Thyroid gland (tissue), 4 donors: ENCODE results near the gene DISC1. TPM values are rescaled to one million over a fixed set of nuclear protein-coding genes. Genes with fewer than 3 reads are reported as not detected.

Experiments used
- DNase-seq, 2 donors: peaks; one replicate each; pipeline ENCODE4 v3.0.0-alpha.2; 2019
- H3K27ac ChIP-seq, 3 donors: fragments of 200-600 bp; sonication (generic); 1 replicate in 2 of 3; 2 replicates in 1 of 3; pipeline ENCODE4 v1.5.1; 2016 to 2019; ENCODE audit warnings: mild to moderate bottlenecking in 1 of 3, moderate library complexity in 1 of 3
- H3K27me3 ChIP-seq: fragments of 200-600 bp; sonication (generic); one replicate; pipeline ENCODE4 v1.5.1; 2019
- H3K36me3 ChIP-seq, 2 donors: fragments of 200-600 bp; sonication (generic); one replicate each; pipeline ENCODE4 v1.5.1; 2016 to 2019
- H3K4me1 ChIP-seq, 2 donors: fragments of 200-600 bp; sonication (generic); one replicate each; pipeline ENCODE4 v1.5.1; 2017 to 2019
- H3K4me3 ChIP-seq, 3 donors: fragments of 200-600 bp; sonication (generic); replicated peaks in 1 of 3; 1 replicate in 2 of 3; 2 replicates in 1 of 3; pipeline ENCODE4 v1.5.1; 2016; ENCODE audit warnings: mild to moderate bottlenecking in 1 of 3
- H3K9me3 ChIP-seq: fragments of 200-600 bp; sonication (generic); one replicate; pipeline ENCODE4 v1.5.1; 2017
- POLR2A ChIP-seq, 2 donors: fragments of 450-650 bp; IDR thresholded peaks; one replicate each; pipeline ENCODE4 v1.6.1; 2017; ENCODE audit warnings: antibody characterized with exemption in 2 of 2, mild to moderate bottlenecking in 2 of 2, moderate library complexity in 1 of 2
- WGBS, 2 donors: methylation state at CpG; one replicate each; pipeline ENCODE4 v1.1.5; 2017; 5-methylcytosine and 5-hydroxymethylcytosine counted together
- intact Hi-C: fragments of 100-400 bp; cut with DNase I; formaldehyde crosslinking; loops from one replicate; pipeline ENCODE4 v1.15.1; 2023
- total RNA-seq, 4 donors: library from RNA; depleted of rRNA; stranded (reverse); fragments of >200 nt; gene quantifications; one replicate each; pipeline ENCODE4 v1.2.3, GENCODE V29; 2016
- TF ChIP-seq, protein P1 (sequence below), 6 experiments: fragments of 200-600 bp in 3 of 6; fragments of 450-650 bp in 3 of 6; sonication (generic) in 3 of 6; IDR thresholded peaks; one replicate each; pipeline ENCODE4 v1.5.1; 2016 to 2019; ENCODE audit warnings: antibody characterized with exemption in 6 of 6, mild to moderate bottlenecking in 2 of 6, inconsistent platforms in 1 of 6, moderate library complexity in 1 of 6

DISC1 gene
- total RNA-seq, 4 donors from 2014 or later: 6.9 to 17.7 (median 9.8) TPM

DNA sequence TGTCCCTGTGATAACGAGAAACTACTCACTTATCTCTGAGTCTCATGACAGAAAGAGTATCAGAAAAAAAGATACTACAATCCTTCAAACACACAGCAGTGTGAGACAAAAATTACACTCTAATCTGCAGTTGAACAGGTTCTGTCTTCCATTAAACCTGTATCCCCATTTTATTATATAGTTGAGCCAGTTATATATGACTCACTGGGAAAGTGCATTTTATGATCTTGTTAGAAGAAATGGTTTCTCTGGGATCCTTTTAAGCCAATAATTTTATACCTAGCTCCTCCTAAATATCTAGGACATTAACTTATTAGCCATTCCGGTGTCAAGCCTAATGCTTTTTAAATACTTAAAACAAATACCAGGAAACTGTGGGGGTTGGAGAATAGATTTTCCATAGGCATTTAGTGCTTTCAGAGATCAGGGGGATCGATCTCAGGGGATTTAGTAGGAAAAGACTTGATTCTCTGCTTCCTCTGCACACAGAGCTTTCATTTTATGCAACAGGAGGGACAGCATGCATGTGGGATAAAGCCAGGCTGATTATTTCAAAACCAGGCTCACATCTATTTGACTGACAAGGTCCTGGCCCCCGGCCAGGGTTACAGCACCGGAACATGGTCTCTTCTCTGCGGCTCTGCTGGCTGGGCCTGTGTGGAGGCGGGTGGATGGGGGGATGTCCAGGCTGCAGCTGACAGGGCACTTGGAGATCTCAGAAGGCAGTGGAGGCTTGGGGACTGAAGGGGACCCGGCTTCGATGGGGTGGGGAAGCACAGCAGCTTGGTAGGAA lies 310.6 kb downstream of the DISC1 start:
- no peaks in the 10 kb centered on the region for H3K36me3 ChIP-seq
- WGBS, 2 donors: 41 to 44% methylated on average over 7 to 9 of the region's 9 CpGs
- no peaks in the 10 kb centered on the region for H3K27me3 ChIP-seq
- intact Hi-C loops: no loop called here
- peak; percentile 34 to 46 for DNase-seq
- peaks cover 0 to 9% of the 10 kb centered on the region in 2 donors for H3K4me1 ChIP-seq
- TF ChIP-seq, protein P1, sequence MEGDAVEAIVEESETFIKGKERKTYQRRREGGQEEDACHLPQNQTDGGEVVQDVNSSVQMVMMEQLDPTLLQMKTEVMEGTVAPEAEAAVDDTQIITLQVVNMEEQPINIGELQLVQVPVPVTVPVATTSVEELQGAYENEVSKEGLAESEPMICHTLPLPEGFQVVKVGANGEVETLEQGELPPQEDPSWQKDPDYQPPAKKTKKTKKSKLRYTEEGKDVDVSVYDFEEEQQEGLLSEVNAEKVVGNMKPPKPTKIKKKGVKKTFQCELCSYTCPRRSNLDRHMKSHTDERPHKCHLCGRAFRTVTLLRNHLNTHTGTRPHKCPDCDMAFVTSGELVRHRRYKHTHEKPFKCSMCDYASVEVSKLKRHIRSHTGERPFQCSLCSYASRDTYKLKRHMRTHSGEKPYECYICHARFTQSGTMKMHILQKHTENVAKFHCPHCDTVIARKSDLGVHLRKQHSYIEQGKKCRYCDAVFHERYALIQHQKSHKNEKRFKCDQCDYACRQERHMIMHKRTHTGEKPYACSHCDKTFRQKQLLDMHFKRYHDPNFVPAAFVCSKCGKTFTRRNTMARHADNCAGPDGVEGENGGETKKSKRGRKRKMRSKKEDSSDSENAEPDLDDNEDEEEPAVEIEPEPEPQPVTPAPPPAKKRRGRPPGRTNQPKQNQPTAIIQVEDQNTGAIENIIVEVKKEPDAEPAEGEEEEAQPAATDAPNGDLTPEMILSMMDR (IDR thresholded peaks at IDR 0.05): no peak
- no peak for TF ChIP-seq POLR2A (IDR thresholded peaks at IDR 0.05)
- no peaks in the 10 kb centered on the region for H3K9me3 ChIP-seq
- H3K27ac ChIP-seq: no peak overlapping the region
- H3K4me3 ChIP-seq: no peak overlapping the region

DNA sequence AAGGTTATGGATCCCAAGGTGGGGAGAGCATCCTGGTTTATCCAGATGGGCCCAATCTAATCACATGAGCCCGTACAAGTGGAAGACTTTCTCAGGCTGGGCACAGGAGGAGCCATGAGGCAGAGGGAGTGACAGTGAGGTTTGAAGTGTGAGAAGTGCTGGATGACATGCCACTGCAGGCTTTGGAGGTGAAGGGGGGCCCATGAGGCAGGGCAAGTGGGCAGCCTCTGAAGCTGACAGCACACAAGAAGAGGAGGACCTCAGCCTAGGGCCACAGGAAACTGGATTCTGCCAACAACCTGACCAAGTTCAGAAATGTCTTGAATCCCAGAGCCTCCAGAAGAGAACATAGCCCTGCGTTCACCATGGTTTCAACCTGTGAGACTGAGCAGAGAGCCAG lies 311.6 kb downstream of the DISC1 start:
- no peak for DNase-seq
- Histone ChIP-seq H3K36me3 (no peaks in the 10 kb centered on the region), H3K4me3 (no peak overlapping the region), H3K9me3 (no peaks in the 10 kb centered on the region), H3K27me3 (no peaks in the 10 kb centered on the region), H3K4me1 (peaks cover 0 to 9% of the 10 kb centered on the region in 2 donors), H3K27ac (no peak overlapping the region)
- WGBS, 2 donors: 91 to 100% methylated on average over 2 of the region's 2 CpGs
- TF ChIP-seq POLR2A (IDR thresholded peaks at IDR 0.05): no peak
- TF ChIP-seq, protein P1 (IDR thresholded peaks at IDR 0.05): no peak
- intact Hi-C loops: no loop called here

GRCh38 chr1:231938711-231939110 lies 312.1 kb downstream of the DISC1 start:
- Histone ChIP-seq H3K4me3 (no peak overlapping the region), H3K36me3 (no peaks in the 10 kb centered on the region), H3K4me1 (peaks cover 0 to 9% of the 10 kb centered on the region in 2 donors), H3K9me3 (no peaks in the 10 kb centered on the region), H3K27me3 (no peaks in the 10 kb centered on the region), H3K27ac (no peak overlapping the region)
- TF ChIP-seq POLR2A (IDR thresholded peaks at IDR 0.05): no peak
- TF ChIP-seq, protein P1 (IDR thresholded peaks at IDR 0.05): no peak
- no peak for DNase-seq
- intact Hi-C loops: no loop called here
- 93 to 95% methylated on average over 6 of the region's 6 CpGs for WGBS, 2 donors

DNA sequence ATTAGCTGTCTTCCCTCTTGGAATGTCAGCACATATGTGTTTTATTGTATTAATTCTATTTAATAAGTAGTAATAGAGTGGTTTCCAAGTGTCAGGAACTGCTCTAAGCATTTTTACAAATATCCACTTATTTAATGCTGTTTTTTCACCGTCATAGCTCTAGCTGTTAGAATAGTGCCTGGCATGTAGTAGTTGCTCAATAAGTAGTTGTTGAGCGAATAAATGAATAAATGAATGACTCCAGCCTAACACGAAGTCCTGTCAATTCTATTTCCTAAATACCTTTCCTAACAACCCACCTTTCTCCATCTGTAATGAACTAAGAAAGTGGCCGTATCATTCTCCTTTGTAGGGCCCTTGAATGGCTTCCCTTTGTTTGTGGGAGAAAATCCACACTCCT lies 312.5 kb downstream of the DISC1 start:
- TF ChIP-seq, protein P1 (IDR thresholded peaks at IDR 0.05): no peak
- no peak for TF ChIP-seq POLR2A (IDR thresholded peaks at IDR 0.05)
- Histone ChIP-seq H3K4me1 (peaks cover 0 to 9% of the 10 kb centered on the region in 2 donors), H3K27ac (no peak overlapping the region), H3K9me3 (no peaks in the 10 kb centered on the region), H3K4me3 (no peak overlapping the region), H3K27me3 (no peaks in the 10 kb centered on the region), H3K36me3 (no peaks in the 10 kb centered on the region)
- 98% methylated on average over 4 of the region's 4 CpGs for WGBS, 2 donors
- no peak for DNase-seq
- intact Hi-C loops: no loop called here

- Histone ChIP-seq H3K9me3 (no peaks in the 10 kb centered on the region), H3K4me1 (peaks cover 0 to 4% of the 10 kb centered on the region in 2 donors), H3K27me3 (no peaks in the 10 kb centered on the region), H3K36me3 (no peaks in the 10 kb centered on the region), H3K27ac (no peak overlapping the region), H3K4me3 (no peak overlapping the region)
- 30 to 37% methylated on average over 7 of the region's 7 CpGs for WGBS, 2 donors
- DNase-seq: peak; percentile 88 to 89
- intact Hi-C loops: no loop called here
- TF ChIP-seq, protein P1 (IDR thresholded peaks at IDR 0.05): no peak
- TF ChIP-seq POLR2A (IDR thresholded peaks at IDR 0.05): no peak
Measured at GRCh38 chr1:231940116-231940515, 313.5 kb downstream of the DISC1 start.
